ENCODE results near the gene ADGRL3.

DNA sequence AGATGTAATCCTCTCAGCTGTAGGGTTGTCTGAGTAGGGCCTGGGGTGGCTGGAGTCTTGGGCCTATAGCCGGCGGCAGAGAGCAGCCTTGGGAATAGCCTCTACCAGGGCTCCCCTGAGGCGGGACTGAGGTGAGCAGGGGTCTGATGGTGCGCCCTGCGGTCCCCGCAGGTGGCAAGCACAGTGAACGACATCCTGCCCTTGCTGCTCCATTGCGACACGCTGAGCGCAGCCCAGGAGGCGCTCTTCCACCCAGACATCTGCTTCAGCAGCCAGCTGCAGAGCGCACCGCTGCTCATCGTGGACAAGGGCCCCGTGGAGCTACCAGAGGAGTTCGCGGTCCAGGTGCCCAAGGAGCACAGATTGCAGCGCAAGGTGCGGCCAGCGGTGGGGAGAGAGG lies 317.0 kb downstream of the ADGRL3 start:
- TF ChIP-seq POLR2A (IDR thresholded peaks at IDR 0.05), result no peak
- TF ChIP-seq, protein P1, sequence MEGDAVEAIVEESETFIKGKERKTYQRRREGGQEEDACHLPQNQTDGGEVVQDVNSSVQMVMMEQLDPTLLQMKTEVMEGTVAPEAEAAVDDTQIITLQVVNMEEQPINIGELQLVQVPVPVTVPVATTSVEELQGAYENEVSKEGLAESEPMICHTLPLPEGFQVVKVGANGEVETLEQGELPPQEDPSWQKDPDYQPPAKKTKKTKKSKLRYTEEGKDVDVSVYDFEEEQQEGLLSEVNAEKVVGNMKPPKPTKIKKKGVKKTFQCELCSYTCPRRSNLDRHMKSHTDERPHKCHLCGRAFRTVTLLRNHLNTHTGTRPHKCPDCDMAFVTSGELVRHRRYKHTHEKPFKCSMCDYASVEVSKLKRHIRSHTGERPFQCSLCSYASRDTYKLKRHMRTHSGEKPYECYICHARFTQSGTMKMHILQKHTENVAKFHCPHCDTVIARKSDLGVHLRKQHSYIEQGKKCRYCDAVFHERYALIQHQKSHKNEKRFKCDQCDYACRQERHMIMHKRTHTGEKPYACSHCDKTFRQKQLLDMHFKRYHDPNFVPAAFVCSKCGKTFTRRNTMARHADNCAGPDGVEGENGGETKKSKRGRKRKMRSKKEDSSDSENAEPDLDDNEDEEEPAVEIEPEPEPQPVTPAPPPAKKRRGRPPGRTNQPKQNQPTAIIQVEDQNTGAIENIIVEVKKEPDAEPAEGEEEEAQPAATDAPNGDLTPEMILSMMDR (IDR thresholded peaks at IDR 0.05), result no peak
